GM19463 (cell line): Measurements from ENCODE around the gene LRRC55.

Source experiments
- ATAC-seq: cut with Tn5 transposase; IDR thresholded peaks from one replicate; pipeline ENCODE4 v1.9.1; 2021; ENCODE audit warnings: mild to moderate bottlenecking, moderate library complexity; ENCODE audit not compliant: unreplicated experiment

LRRC55 gene

GRCh38 chr11:57181678-57182305, at the start of gene LRRC55:
Gene LRRC55 (plus strand): TSS chr11:57181953. CDS start chr11:57182023, 70 bp downstream.
- no peak for ATAC-seq

GRCh38 chr11:57133366-57134038, 48.3 kb upstream of the LRRC55 start:
- ATAC-seq = no peak

DNA sequence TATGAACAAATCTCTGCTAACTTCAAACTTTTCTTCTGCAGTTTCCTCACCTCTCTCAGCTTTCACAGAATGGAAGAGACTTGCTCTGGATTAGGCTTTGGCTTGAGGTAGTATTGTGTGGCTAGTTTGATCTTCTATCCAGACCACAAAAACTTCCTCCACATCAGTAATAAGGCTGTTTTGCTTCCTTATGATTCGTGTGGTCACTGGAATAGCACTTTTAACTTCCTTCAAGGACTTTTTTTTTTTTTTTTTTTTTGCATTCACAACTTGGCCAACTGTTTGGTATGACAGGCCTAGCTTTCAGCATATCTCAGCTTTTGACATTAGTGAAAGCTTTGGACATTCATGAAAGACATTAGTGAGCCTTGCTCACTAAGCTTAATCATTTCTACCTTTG, 47.5 kb upstream of the LRRC55 start:
- no peak for ATAC-seq

DNA sequence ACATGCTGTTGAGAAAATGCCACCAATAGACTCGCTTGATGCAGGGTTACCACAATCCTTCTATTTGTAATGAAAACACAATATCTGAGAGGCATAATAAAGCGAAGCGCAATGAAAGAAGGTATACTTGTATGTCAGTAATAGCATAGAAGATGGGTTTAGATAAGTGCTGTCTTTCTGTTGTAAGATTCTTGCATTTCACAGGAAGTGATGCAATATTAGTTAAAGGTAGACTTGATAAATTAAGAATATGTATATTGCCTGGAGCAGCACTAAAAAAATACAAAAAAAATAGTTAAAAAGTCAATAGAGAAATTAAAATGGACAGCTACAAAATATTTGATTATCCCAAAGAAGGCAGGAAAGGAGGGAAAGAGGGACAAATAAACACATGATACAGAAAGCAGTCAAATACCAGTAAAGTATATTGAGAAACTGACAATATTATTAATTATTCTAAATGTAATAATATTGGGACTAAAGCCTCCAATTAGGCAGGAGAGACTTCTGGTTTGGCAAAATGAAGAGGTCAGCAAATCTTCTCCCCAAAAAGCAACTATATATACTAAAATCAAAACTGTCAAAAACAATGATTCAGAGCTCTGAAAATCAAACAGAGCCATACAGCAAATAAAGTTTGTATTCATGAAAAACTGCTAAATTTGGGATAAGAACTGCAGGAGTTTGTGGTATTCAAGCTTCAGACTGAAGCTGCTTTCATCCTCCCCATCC, 46.6 kb upstream of the LRRC55 start:
- ATAC-seq = no peak

- no peak for ATAC-seq
Observed at GRCh38 chr11:57140568-57140967, 41.2 kb upstream of the LRRC55 start.

GRCh38 chr11:57143459-57143858, 38.3 kb upstream of the LRRC55 start:
- no peak for ATAC-seq

DNA sequence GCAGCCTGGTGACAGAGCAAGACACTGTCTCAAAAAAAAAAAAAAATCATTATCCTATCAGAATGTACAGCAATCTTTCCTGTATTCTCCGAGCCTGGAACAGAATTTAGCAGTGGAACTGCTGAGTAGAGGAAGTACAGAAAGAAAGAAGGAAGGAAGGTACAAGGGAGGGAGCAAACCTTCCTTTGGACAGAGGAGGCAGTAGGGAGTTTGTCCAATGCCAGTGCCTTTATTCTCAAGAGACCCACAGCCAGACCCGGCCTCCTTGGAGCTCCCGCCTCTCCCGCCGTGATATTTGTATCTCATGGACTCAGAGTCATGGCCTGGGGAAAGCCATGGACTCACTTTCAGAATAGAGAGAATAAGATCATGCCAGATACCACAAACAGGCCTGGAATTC, 37.7 kb upstream of the LRRC55 start:
- no peak for ATAC-seq

DNA sequence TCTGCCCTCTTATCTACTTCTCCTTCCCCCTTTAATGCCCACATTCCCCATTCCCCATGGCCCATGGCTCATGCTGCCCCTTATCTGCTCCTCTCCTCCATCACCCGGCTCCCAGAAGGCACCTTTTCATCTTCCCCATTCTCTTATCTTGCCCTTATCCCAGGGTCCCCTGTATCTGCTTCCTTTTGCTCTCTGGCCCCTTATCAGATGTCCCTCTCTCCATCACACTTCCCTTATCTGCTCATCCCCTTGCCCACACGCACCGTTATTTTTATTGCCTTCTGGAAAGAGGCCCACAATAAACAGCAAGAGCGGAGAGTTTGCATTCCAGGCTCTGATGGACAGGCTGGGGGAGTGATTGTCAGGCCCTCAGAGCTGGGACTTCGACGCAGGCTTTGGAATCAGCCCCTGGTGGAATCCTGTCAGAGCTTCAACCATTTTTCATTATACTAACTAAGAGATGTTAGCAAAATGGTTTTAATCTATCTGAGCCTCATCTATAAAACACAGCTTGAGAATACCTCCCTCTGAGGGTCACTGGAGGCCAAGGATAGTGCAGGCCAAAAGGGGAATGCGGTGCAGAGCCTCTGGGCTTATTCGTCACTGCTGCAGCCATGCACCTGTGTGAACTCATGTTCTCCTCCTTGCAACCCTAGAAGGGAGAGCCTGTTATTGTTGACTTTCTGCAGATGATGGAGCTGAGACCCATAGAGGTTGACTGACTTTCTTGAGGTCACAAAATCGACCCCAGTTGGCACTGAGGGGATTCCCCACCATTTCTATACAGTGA, 37.0 kb upstream of the LRRC55 start:
- ATAC-seq = no peak

GRCh38 chr11:57146301-57146700, 35.5 kb upstream of the LRRC55 start:
- no peak for ATAC-seq

DNA sequence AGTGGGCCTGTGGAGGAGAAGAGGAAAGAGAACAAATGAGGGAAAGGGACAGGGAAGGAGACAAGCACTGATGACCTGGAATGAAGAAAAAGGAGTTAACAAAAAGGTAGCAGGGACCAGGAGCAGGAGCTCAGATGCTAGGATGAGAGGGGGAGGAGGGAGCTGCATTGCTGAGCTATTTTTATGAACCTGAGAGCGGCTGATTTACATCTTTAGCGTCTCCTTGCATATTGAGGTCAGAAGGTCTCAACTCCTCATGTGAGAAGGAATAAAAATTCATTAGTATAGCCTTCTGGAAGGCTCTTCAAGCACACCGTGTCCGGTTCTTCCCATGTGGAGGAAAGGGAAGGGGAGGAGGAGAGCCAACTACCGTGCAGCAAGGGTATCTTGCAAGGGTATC, 33.1 kb upstream of the LRRC55 start:
- no peak for ATAC-seq

GRCh38 chr11:57150454-57150917, 31.3 kb upstream of the LRRC55 start:
- ATAC-seq = no peak

- ATAC-seq = no peak
Observed at GRCh38 chr11:57152134-57152533, 29.6 kb upstream of the LRRC55 start.

GRCh38 chr11:57153448-57153847, 28.3 kb upstream of the LRRC55 start:
- ATAC-seq = no peak

DNA sequence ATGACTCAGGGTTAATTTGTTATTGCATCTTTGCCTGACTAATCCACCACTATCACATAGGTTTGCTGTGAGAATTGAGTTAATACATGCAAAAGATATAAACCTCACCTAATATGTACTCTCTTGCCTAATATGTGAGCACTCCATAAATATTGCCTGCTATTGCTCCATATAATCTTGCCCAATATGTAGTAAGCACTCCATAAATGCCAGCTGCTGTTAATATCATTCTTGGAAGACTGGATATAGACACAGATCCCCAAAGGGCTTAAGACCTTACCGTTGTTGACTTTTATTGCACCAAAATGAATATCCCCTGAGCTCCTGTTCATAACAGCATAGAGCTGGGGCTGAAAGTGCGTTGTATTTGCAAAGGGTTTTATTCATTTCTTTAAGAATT, 27.0 kb upstream of the LRRC55 start:
- ATAC-seq = no peak

- no peak for ATAC-seq
Observed at GRCh38 chr11:57155400-57155799, 26.4 kb upstream of the LRRC55 start.

- no peak for ATAC-seq
Observed at GRCh38 chr11:57155838-57156607, 25.7 kb upstream of the LRRC55 start.

DNA sequence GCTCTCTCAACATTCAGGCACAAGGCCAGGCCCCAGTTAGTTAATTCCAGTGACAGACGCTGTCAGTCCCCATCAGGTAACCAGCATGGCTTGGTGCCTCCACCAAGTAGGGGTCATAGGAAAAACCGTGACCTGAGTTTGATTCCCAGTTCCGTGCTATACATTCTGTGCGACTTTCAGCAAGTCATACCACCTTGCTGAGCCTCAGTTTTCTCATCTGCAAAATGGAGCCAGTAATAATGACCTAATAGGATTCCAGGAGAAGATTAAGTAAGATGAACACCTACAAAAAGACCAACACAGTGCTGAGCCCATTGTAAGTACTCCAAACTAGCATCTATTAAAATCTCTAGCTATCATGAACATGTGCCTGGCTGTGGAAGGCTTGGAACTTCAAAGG, 24.8 kb upstream of the LRRC55 start:
- ATAC-seq = no peak

DNA sequence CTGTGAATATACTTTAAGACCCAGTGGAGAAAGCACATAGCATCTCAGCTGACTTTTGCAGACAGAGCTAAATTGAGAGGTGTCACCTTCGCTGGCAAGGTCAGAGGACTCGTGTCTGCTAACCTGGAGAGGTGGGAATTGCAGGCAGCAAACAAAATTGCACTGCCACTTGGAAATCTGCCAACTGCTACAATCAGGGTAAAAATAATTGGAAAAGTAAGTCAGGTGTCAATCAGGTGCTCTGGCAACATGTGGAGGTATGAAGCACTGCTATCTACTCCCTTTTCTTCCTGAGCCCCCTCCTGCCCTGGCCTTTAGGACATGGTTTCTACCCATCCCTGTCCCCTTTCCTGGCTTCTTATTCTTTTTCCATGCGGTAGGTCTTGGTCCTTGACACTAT, 24.1 kb upstream of the LRRC55 start:
- no peak for ATAC-seq

- ATAC-seq = no peak
Observed at GRCh38 chr11:57158180-57158579, 23.6 kb upstream of the LRRC55 start.

- no peak for ATAC-seq
Observed at GRCh38 chr11:57158599-57158998, 23.2 kb upstream of the LRRC55 start.
